ENCODE data around the gene OR10H1.
"Not testable (repeated sequence)": the region's sequence is repeated elsewhere in the genome, so short reads cannot be mapped to it uniquely, and the experiment has no call there.

Gene OR10H1

DNA sequence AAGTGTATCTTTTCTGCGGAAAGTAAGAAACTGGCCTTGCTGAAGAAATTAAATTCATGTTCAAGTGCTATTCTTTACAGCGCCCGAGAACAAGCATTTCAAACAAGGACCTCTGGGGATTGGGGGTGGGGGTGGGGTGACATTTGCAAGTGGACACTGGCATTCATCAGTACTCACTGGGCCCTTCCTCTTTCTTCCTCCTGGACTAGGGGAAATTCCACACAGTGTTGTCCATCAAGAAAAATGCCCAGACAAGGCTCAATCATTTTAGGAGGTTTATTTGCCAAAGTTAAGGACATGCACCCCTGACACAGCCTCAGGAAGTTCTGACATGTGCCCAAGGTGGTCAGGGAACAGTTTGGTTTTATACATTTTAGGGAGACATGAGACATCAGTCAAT is 22.9 kb upstream of the OR10H1 start:
- peaks cover 15% of the 10 kb centered on the region for H3K4me1 ChIP-seq (ENCODE audit: control insufficient read depth, low read length)
- H4K20me1 ChIP-seq (ENCODE audit: control insufficient read depth, insufficient read depth, low read depth, low read length), result no peaks in the 10 kb centered on the region
- no peak overlapping the region for H3K27ac ChIP-seq (ENCODE audit: low read depth, low read length)
- H3K9me2 ChIP-seq (replicated peaks; ENCODE audit: control insufficient read depth, low read length), result no peaks in the 10 kb centered on the region
- H3K9me3 ChIP-seq (ENCODE audit: control insufficient read depth, insufficient read depth, low read length), result no peaks in the 10 kb centered on the region
- no peaks in the 10 kb centered on the region for H3K79me2 ChIP-seq (ENCODE audit: control insufficient read depth, low read length)
- no peak for TF ChIP-seq EZH2phosphoT487 (IDR thresholded peaks at IDR 0.05; ENCODE audit: borderline replicate concordance, low read length)
- TF ChIP-seq CTCF (IDR thresholded peaks at IDR 0.05; ENCODE audit: low read depth, low read length, poor library complexity, severe bottlenecking), result no peak
- H3K4me2 ChIP-seq (ENCODE audit: low read length), result peak overlapping the region; percentile 94
- peaks cover 4% of the 10 kb centered on the region; the same call in 1 of the 2 replicates for H3K36me3 ChIP-seq (ENCODE audit: control insufficient read depth, low read length)
- peaks cover 7% of the 10 kb centered on the region for H3F3A ChIP-seq (ENCODE audit: control insufficient read depth, insufficient read depth)
- H3K4me3 ChIP-seq (ENCODE audit: low read length), result peak overlapping the region; percentile 88
- no peaks in the 10 kb centered on the region for H3K27me3 ChIP-seq (ENCODE audit: control insufficient read depth, low read length)

DNA sequence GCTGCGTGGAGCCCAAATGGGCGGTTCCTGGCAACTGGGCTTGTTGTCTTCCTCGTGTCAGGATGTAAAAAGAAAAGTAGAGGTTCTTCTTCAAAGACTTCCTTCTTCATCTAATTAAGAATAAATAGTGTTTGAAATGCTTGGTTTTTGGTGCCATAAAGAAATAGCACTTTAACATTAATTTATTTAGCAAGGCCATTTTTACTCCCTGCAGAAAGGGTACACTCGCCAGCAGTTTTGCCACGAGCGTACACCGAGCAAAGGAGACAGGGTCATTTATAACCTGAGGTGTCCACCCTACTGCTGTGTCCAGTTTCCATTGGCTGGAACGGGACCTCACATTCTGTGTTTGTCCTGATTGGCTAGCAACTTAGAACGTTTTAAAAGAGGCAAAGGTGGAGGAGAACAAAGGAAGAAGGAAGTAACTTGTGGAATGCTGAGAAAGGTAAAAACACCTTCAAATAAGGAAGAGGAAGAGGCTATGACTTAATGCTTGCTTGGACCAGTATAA is 21.8 kb upstream of the OR10H1 start:
- H3K79me2 ChIP-seq (ENCODE audit: control insufficient read depth, low read length), result no peaks in the 10 kb centered on the region

DNA sequence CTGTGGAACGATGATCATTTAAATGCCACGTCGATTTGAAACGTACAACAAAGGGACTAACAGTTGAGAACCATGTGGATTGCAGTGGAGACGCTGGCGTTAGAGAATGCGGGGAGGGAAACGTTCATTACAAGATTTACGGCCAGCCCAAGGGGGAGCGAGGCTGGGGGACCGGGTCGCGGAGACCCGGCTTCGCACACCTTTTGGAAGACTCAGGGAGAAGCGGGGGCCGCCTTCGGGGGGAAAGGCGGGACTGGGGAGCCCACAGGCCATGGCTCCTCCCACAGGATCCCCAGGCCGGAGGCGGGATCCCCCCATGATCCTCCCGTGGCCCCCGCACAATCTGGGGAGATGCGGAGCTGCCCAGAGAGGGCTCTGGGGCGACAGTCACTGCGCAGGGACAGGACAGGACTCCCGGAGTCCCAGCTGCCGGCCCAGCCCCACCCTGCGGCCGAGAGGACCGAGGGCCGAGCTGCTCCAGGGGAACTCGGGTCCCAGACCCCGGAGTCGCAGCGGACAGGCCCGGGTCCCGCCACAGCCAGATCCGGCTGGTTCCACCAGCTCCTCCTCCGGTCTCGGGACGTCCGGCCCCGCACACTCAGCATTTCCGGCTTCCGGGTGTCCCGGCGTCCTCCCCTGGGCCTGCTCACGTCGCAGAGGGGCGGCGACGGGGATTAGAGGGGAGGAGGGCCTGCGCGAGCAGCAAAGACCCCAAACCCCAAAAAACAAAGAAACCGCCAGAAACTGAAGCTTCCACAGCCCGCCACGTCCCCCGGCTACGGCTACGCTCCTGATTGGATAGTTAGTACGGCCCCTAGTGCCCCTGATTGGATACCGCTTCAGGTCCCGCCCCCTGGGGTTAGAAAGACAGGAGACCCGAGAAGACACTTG is 21.1 kb upstream of the OR10H1 start:
- no peaks in the 10 kb centered on the region for H3K79me2 ChIP-seq (ENCODE audit: control insufficient read depth, low read length)
- H3K27ac ChIP-seq (ENCODE audit: low read depth, low read length), result peak overlapping the region; percentile 86
- peaks cover 15% of the 10 kb centered on the region for H3K4me1 ChIP-seq (ENCODE audit: control insufficient read depth, low read length)
- H3K9me3 ChIP-seq (ENCODE audit: control insufficient read depth, insufficient read depth, low read length), result no peaks in the 10 kb centered on the region
- H4K20me1 ChIP-seq (ENCODE audit: control insufficient read depth, insufficient read depth, low read depth, low read length), result no peaks in the 10 kb centered on the region
- peak overlapping the region; percentile 94 for H3K4me2 ChIP-seq (ENCODE audit: low read length)
- H3K36me3 ChIP-seq (ENCODE audit: control insufficient read depth, low read length), result peaks cover 4% of the 10 kb centered on the region; the same call in 1 of the 2 replicates
- no peaks in the 10 kb centered on the region for H3K9me2 ChIP-seq (replicated peaks; ENCODE audit: control insufficient read depth, low read length)
- TF ChIP-seq EZH2phosphoT487 (IDR thresholded peaks at IDR 0.05; ENCODE audit: borderline replicate concordance, low read length), result no peak
- TF ChIP-seq CTCF (IDR thresholded peaks at IDR 0.05; ENCODE audit: low read depth, low read length, poor library complexity, severe bottlenecking), result no peak
- H3K4me3 ChIP-seq (ENCODE audit: low read length), result peak overlapping the region; percentile 88
- H3K27me3 ChIP-seq (ENCODE audit: control insufficient read depth, low read length), result no peaks in the 10 kb centered on the region
- peaks cover 7% of the 10 kb centered on the region for H3F3A ChIP-seq (ENCODE audit: control insufficient read depth, insufficient read depth)

More for the DNA sequence above, 21.8 kb upstream of the OR10H1 start:
- Histone ChIP-seq H3K36me3 (ENCODE audit: control insufficient read depth, low read length) (peaks cover 4% of the 10 kb centered on the region; the same call in 1 of the 2 replicates), H3K4me3 (ENCODE audit: low read length) (peak overlapping the region; percentile 88), H3F3A (ENCODE audit: control insufficient read depth, insufficient read depth) (peaks cover 7% of the 10 kb centered on the region), H3K4me2 (ENCODE audit: low read length) (peak overlapping the region; percentile 94), H3K27me3 (ENCODE audit: control insufficient read depth, low read length) (no peaks in the 10 kb centered on the region), H3K9me3 (ENCODE audit: control insufficient read depth, insufficient read depth, low read length) (no peaks in the 10 kb centered on the region), H4K20me1 (ENCODE audit: control insufficient read depth, insufficient read depth, low read depth, low read length) (no peaks in the 10 kb centered on the region), H3K27ac (ENCODE audit: low read depth, low read length) (peak overlapping the region; percentile 86), H3K9me2 (replicated peaks; ENCODE audit: control insufficient read depth, low read length) (no peaks in the 10 kb centered on the region), H3K4me1 (ENCODE audit: control insufficient read depth, low read length) (peaks cover 15% of the 10 kb centered on the region)
- TF ChIP-seq EZH2phosphoT487 (IDR thresholded peaks at IDR 0.05; ENCODE audit: borderline replicate concordance, low read length), result no peak
- TF ChIP-seq CTCF (IDR thresholded peaks at IDR 0.05; ENCODE audit: low read depth, low read length, poor library complexity, severe bottlenecking), result no peak

DNA sequence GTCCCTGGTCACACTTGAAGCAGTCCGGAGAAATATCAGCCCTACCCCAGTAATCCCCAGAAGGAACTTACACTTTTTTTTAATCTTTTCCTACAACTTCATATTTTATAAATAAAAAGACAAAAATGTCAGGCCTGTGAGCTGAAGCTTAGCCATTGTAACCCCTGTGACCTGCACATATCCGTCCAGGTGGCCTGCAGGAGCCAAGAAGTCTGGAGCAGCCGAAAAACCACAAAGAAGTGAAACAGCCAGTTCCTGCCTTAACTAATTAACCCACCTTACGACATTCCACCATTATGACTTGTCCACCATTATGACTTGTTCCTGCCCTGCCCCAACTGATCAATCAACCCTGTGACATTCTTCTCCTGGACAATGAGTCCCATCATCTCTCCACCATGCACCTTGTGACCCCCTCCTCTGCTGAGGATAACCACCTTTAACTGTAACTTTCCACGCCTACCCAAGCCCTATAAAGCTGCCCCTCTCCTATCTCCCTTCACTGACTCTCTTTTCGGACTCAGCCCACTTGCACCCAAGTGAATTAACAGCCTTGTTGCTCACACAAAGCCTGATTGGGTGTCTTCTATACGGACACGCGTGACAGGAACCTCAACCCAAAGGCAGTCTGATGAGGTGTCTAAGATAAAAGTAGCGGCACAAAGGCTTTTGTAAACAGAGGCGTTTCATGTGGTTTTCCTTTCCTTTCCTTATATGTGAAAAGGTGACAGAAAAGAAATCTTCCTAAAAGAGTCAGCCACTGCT is 20.3 kb upstream of the OR10H1 start:
- not testable (repeated sequence) for H3K27me3 ChIP-seq (ENCODE audit: control insufficient read depth, low read length); H4K20me1 ChIP-seq (ENCODE audit: control insufficient read depth, insufficient read depth, low read depth, low read length); H3K79me2 ChIP-seq (ENCODE audit: control insufficient read depth, low read length); H3K9me2 ChIP-seq (replicated peaks; ENCODE audit: control insufficient read depth, low read length); H3K9me3 ChIP-seq (ENCODE audit: control insufficient read depth, insufficient read depth, low read length); H3F3A ChIP-seq (ENCODE audit: control insufficient read depth, insufficient read depth); H3K36me3 ChIP-seq (ENCODE audit: control insufficient read depth, low read length)
- H3K4me3 ChIP-seq (ENCODE audit: low read length), result peak overlapping the region; percentile 88
- H3K27ac ChIP-seq (ENCODE audit: low read depth, low read length), result peak overlapping the region; percentile 86
- H3K4me2 ChIP-seq (ENCODE audit: low read length), result peak overlapping the region; percentile 94
- peaks cover 15% of the 10 kb centered on the region for H3K4me1 ChIP-seq (ENCODE audit: control insufficient read depth, low read length)

DNA sequence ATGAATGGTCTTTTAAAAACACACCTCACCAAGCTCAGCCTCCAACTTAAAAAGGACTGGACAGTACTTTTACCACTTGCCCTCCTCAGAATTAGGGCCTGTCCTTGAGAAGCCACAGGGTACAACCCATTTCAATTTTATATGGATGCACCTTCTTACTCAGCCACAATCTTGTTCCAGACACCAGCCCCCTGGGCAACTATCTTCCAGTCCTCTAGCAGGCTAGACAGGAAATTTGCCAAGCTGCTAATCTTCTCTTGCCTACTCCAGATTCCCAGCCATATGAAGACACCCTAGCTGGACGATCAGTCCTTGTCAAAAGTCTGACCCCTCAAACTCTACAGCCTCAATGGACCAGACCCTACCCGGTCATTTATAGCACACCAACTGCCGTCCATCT is 18.8 kb upstream of the OR10H1 start:
- not testable (repeated sequence) for H3K79me2 ChIP-seq (ENCODE audit: control insufficient read depth, low read length); H3K4me2 ChIP-seq (ENCODE audit: low read length); H3F3A ChIP-seq (ENCODE audit: control insufficient read depth, insufficient read depth); H3K9me2 ChIP-seq (replicated peaks; ENCODE audit: control insufficient read depth, low read length); H3K9me3 ChIP-seq (ENCODE audit: control insufficient read depth, insufficient read depth, low read length); H3K27ac ChIP-seq (ENCODE audit: low read depth, low read length); H3K27me3 ChIP-seq (ENCODE audit: control insufficient read depth, low read length); H4K20me1 ChIP-seq (ENCODE audit: control insufficient read depth, insufficient read depth, low read depth, low read length); H3K4me3 ChIP-seq (ENCODE audit: low read length); H3K36me3 ChIP-seq (ENCODE audit: control insufficient read depth, low read length)
- peaks cover 15% of the 10 kb centered on the region for H3K4me1 ChIP-seq (ENCODE audit: control insufficient read depth, low read length)
